G401 (cell line): ENCODE results near the gene ADAMTS6. TPM values are rescaled to one million over a fixed set of nuclear protein-coding genes. Genes with fewer than 3 reads are reported as not detected.

Experiments
- DNase-seq: peaks from one replicate; pipeline ENCODE4 v3.0.0-alpha.2; 2015; ENCODE audit warnings: low spot score
- in situ Hi-C: cut with HindIII; loops from 2 replicates; pipeline ENCODE4 v1.10.0; 2016; ENCODE audit warnings: low sequenced_read_pairs, mixed read lengths
- total RNA-seq: library from RNA; depleted of rRNA; stranded (reverse); fragments of >200 nt; shearing (Covaris generic); gene quantifications from 2 replicates; pipeline ENCODE4 v1.2.3, GENCODE V29; 2014

The ADAMTS6 gene
- total RNA-seq, 1 experiment from 2014 or later: 15.7 TPM

DNA sequence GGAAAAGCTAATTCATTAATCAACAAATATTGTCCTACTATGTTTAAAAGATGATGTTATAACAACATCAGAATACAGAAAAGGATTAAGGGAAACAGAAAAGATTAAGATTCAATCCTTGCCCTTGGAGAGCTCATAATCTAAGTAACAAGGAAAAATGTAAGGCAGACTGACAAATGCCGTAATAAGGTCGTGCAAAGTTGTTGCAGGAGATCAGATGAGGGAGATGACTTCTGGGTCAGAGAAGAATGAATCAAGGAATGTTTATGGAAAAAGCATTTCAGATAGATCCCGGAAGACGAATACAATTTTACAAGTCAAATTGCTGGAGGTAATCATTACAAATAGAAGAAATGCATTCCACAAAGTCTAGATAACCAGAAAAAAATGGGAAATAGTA lies 6.4 kb downstream of the ADAMTS6 start:
- no peak for DNase-seq
- in situ Hi-C loops: no loop called here

DNA sequence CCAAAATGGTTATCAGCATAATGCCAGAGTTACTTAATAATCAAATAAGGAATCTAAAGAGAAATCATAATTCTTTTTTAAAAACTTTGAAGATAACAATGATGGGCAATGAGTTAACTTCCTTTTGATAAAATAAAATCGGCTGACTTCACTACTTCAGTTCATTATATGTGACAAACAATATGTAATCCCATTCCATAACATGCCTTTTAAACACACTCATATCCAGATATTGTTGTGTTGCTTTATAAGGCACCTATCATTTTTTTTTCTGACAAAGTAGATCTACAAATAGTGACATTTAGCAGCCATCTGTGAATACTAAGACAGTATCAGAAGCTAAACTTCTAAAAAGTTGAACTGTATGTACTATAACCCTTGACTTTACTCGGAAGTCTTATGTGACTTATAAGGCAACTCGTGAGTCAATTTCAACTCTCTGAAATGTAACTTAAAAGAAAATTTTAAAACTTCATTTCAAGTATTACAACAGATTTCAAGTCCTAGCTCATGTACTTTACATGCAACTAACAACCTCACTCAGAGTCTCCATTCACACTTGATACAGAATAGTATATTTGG lies 7.5 kb downstream of the ADAMTS6 start:
- DNase-seq: no peak
- in situ Hi-C loops: no loop called here

DNA sequence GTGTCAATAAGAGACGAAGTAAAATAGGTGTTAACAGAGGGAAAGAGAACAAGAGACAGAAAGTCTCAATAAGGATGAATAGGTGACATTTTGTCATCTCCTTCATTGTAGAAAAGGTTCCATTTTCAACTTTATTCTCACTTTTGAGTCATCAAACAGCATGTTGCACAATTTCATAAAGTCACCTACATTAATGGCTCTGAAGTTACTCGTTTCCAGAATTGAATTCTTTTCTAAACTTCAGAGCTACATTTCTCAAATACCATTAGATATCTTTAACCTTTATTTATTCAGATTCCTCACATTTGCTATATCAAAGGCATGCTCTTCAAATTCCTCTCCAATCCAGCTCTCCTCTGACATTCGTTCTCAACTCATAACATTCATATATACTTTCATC lies 13.1 kb downstream of the ADAMTS6 start:
- DNase-seq: no peak
- in situ Hi-C loops: no loop called here

DNA sequence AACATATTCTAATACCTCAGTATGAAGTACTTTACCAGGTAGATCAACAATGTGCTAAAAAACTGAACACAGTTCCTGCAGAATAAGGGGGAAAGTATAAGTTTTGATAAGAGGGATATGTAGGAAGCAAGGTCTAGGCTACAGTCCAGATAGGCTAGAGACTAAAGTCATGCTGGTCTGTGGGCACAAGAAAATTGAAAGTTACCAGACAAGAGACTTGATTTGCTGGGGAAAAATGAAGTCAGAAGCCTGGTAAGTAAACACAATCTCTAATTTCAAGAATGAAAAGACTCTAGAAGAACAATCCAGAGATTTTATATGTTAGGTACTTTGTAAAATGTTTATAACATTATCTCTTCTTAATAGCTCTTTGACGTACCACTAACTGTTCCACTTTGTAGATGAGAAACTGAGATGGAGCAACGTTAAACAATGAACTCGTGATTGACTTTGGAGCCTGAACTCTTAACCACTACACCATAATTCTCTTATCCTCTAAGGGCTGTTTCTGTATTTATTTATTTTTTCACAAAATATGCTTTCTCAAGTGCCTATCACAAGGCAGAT lies 19.5 kb downstream of the ADAMTS6 start:
- no peak for DNase-seq
- in situ Hi-C loops: no loop called here

DNA sequence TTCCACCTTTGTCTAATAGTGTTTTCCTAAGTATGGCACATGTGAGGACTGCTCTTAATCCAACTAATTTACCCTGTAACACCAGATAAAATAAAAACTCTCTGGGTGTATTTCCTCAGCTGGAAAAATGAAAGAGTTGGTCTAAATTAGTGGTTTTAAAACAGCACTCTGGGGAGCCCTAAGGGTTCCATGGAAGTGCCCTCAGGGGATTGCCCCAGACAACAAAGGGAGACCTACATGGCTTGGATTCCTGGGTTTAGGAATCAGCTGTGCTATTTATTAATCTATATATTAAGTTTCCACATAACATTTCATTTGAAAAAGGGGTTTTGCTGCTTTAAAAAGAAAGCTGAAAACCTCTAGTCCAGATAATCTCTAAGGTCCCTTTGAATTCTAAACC lies 20.2 kb downstream of the ADAMTS6 start:
- in situ Hi-C loops: no loop called here
- no peak for DNase-seq

DNA sequence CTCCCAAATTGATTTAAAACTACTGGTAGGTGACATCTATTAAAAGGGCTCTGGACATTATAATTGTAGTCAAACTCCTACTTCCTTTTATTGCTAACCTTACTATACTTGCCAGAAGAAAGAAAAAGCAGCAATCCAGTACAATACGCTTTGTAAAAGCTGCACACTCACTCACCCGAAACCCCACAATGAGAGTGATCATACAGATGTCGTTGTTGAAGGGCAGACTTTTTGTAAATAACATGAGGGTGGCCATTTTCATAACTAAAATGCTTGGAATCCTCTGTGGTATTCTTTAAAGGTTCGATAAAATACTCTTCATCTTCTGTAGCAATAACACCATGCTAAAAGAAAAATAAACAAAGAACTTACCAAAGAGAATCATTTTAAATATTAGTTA lies 21.7 kb downstream of the ADAMTS6 start:
- in situ Hi-C loops: no loop called here
- DNase-seq: no peak

DNA sequence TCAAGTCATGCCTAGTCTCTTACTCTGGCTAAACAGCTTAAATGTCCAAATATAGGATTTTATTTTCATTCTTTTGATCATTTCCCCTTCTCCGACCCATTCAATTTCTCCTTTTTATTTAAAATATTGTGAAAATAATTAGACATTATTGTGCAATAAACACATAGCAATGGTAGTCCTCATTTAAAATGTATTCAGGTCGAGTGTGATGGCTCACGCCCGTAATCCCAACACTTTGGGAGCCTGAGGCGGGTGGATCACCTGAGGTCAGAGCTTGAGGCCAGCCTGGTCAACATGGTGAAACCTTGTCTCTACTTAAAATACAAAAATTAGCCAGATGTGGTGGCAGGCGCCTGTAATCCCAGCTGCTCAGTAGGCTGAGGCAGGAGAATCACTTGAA lies 26.7 kb downstream of the ADAMTS6 start:
- in situ Hi-C loops: no loop called here
- DNase-seq: no peak

DNA sequence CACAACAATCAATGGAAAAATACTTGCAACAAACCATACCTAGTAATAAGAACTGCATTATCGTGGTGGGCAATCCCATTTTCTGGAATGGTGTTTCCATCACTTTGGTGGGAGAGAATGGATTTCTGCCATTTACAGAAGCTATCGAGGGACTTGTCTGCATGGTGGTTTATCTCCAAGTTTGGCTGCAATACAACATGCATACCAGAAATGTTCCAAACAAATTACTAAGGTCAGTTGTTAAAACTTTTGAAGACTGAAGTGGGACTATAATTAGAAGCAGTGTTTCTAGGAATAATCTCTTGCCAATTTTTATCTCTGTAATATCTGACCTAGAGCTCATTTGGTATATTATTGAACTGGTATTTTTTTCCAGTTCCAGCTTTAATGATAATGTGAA lies 30.3 kb downstream of the ADAMTS6 start:
- DNase-seq: no peak
- in situ Hi-C loops: no loop called here

DNA sequence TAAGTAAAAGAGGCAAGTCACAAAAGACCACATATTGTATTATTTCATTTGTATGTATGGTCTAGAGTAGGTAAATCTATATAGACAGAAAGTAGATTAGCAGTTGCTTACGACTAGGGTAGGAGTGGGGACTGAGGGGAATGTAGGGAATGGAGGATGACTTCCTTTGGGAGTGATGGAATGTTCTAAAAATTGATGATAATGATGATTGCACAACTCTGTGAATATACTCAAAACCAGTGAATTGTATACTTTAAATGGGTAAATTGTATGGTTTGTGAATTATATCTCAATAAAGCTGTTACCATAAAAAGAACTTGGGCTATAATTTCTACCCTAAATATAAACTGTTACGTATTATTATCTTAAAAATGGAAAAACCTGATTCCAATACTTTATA lies 35.0 kb downstream of the ADAMTS6 start:
- in situ Hi-C loops: no loop called here

DNA sequence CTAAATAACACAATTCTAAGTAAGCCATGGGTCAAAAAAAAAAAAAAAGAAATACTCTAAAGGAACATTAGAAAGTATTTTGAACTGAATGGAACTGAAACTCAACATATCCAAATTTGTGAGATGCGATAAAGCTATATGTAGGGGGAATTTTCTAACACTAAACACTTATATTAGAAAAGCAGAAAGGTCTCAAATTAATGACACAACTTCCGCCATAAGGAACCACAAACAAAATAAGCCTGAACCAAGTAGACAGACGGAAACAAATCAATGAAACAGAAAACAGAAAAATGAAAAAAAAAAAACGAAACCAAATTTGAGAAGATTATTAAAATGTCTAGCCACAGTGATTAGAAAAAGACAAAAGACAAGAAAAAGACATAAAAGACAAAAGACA lies 39.9 kb downstream of the ADAMTS6 start:
- in situ Hi-C loops: no loop called here
- no peak for DNase-seq

More for the DNA sequence above, 35.0 kb downstream of the ADAMTS6 start:
- DNase-seq: no peak

DNA sequence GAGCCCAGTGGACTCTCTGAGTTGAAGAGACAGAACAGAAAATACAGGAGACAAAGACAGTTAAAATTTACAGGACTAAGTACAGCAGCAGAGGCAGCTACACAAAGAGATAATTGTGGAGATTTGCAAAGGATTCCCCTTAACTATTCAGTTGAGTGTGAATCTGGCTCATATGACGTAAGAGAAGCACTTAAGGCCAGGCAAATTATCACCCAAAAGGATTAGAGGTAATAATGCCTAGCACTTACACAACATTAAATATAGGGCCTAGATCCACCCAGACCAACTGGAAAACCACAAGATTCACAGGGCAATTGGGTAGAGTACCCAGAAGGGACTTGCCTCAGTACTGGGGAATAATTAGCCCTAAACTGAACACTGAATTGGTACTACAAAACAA lies 41.3 kb downstream of the ADAMTS6 start:
- in situ Hi-C loops: no loop called here

DNA sequence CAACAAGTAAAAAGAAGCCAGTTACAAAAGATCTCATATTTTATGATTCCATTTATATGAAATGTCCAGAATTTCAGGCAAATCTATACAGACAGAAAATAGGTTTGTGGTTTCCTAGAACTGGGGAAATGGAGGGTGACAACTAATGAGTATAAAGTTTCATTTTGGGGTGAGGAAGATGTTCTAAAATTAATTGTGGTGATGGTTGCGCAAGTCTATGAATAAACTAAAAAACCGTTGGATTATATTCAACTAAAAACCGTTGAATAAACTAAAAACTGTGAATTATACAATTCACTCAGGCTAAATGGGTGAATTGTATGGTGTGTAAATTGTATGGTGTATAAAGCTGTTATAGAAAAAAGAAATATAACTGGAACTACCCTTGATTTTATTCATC lies 47.6 kb downstream of the ADAMTS6 start:
- DNase-seq: no peak
- in situ Hi-C loops: no loop called here

More for the DNA sequence above, 41.3 kb downstream of the ADAMTS6 start:
- no peak for DNase-seq

DNA sequence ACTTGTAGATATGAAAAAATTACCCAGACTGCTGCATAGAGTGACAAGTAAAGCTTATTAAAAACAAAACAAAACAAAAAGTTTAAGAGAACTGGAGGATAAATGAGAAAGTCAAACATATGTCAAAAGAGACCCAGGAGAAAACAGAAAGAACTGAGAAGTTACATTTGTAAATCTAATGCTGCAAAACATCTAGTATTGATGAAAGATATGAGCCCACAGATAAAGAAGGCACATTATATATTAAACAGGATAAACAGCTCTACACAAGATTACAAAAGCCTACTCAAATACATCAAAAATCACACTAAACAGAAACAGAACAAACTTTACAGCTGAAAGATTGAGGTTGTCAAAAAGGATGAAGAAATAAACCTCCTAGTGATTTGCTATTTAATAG lies 55.1 kb downstream of the ADAMTS6 start:
- in situ Hi-C loops: no loop called here
- DNase-seq: no peak

DNA sequence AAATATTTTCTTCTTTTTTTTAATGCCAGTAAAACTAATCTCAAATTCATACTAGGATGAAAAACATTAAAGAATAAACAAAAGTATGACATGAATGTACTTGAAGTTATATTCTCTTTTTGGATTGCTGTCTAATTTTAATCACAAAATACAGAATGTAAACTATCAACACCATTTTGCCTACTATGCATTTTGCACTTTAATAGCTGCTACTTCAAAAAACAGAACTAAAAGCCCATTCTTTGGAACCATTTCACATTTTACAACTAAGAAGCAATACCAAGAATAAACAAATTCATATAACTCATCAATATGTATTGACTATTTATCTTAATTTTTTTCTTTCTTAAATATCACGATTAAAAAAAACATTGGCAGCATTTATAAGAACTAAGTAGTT lies 58.1 kb downstream of the ADAMTS6 start:
- in situ Hi-C loops: no loop called here
- no peak for DNase-seq

DNA sequence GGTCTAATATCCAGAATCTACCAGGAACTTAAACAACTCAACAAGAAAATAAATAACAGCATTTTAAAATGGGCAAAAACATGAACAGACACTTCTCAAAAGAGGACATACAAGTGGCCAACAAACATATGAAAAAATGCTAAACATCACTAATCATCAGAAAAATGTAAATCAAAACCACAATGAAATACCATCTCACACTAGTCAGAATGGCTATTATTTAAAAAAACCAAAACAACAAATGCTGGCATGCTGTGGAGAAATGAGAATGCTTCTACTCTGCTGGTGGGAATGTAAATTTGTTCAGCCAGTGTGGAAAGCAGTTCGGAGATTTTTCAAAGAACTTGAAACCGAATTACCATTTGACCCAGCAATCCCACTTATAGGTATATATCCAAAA lies 63.1 kb downstream of the ADAMTS6 start:
- no peak for DNase-seq
- in situ Hi-C loops: no loop called here

DNA sequence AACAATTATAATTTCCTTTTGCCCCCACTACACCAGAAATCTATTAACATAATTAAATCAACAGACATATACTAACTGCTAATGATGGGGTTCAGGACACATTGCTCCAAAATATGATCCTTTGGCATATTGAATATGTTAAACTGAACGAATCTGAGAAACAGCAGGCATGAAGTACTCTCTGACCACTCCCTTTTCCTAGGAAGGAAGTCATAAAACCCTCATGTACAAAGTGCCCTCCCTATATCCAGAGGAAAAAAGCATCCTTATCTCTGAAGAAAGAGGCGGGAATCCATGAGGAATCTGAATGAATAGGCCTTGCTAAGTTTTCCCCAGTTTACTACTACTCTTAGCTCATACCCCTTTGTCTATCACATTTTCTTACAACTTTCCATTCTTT lies 67.9 kb downstream of the ADAMTS6 start:
- in situ Hi-C loops: no loop called here
- no peak for DNase-seq

DNA sequence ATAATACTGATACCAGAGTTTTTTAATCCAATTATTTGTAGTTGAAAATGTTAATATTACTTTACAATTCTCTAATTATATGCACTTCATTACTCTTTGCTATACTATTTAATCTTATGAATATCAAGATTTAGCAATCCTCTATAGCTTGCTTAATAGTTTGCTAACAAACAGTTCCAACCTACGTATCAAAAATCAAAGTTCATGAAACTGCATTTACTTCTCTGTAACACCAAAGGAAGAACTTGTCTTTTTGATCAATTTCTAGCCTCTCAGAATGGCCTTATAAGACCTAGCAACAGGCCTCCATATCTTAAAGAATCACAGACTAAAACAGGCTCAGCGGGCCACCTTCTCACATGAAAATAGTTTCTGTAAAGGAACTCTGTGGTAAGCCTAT lies 68.9 kb downstream of the ADAMTS6 start:
- no peak for DNase-seq
- in situ Hi-C loops: no loop called here

DNA sequence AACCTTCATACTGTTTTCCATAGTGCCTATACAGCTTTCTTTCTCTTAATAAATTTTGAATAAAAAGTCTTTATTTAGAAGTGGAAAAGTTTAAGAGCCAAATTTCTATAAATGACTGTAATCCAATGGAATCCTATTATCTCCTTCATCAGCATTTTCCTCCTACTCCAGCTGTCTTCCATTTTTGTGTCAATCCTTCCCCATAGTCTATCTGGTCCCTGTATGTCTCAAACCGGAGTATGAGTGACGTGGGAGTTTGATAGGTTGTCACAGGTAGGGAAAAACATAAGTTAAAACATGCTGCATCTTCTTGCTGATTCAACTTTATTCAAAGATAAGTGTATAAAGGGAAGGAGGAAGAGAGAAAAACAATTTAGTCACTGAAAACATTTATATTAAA lies 70.4 kb downstream of the ADAMTS6 start:
- DNase-seq: no peak
- in situ Hi-C loops: no loop called here

DNA sequence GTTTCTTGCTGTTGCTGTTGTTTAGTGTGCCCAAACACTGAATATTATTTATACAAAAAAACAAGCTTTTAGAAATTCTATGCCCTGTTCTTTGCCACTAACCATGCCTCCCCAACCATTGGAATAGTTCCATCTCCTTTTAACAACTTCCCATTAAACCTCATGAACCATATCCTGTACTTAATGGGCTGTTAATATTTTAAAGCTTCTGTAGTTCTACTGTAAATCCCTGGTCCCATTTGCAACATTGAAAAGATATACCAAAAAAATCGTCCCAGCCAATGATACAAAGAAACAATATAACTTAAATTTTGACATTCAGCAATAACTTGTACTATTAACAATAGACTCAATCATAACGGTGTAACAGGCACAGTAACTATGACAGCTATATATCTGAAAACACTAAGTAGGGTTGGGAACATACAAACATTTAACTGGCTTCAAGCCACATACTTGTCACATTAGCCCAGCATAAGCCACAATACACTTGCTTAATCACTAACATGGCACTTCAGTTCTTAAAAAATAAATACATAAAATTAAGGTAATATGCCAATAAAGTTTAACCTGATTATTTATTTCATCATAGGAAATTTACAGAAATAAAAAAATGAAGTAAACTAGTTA lies 86.1 kb downstream of the ADAMTS6 start:
- DNase-seq: no peak

DNA sequence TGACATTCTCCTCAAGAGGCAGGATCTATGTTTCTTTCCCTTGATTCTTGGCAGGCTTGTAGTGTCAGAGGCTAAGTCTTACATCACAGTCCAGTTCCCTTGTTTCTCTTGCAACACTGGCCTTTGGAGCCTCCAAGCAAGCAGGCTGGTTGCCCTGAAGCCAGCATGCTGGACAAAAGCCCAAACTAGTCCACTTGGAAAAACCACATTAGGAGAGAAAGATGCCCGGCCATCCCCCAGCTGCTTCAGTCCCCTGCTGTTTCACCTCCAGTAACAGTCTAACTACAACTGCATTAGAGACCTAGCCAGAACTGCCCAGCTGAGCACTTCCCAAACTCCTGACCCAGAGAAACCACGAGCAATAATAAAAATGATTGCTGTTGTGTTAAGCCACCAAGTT lies 87.6 kb downstream of the ADAMTS6 start:
- in situ Hi-C loops: no loop called here
- DNase-seq: peak; percentile 23

More for the DNA sequence above, 86.1 kb downstream of the ADAMTS6 start:
- in situ Hi-C loops: no loop called here

DNA sequence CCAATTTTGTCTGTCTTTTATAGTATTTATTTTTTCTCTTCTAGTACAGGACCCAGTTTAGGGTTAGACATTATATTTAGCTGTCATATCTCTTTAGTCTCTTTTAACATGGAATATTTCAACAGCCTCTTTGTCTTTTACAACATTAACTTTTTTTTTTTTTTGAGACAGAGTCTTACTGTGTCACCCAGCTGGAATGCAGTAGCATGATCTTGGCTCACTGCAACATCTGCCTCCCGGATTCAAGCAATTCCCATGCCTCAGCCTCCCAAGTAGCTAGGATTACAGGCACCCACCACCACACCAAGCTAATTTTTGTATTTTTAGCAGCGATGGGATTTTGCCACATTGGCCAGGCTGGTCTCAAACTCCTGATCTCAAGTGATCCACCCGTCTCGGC lies 90.1 kb downstream of the ADAMTS6 start:
- in situ Hi-C loops: no loop called here
- DNase-seq: no peak
